Prostate gland (tissue), 2 donors: ENCODE results near the gene MIGA2. TPM values are rescaled to one million over a fixed set of nuclear protein-coding genes. Genes with fewer than 3 reads are reported as not detected.

Experiments used
- DNase-seq: peaks from one replicate; pipeline ENCODE4 v3.0.0-alpha.2; 2019; ENCODE audit warnings: low spot score
- H3K27ac ChIP-seq, 2 donors: fragments of 200-600 bp; sonication (generic); 2 replicates each; pipeline ENCODE4 v1.5.1; 2017 to 2019
- H3K27me3 ChIP-seq: fragments of 200-600 bp; sonication (generic); replicated peaks from 2 replicates; pipeline ENCODE4 v1.5.1; 2019; ENCODE audit not compliant: insufficient read depth
- H3K36me3 ChIP-seq, 2 donors: fragments of 200-600 bp; sonication (generic); 1 replicate in 1 of 2; 2 replicates in 1 of 2; pipeline versions ENCODE4 v1.5.1 to v1.8.1; 2017 to 2019
- H3K4me1 ChIP-seq: fragments of 200-600 bp; sonication (generic); replicated peaks from 2 replicates; pipeline ENCODE4 v1.5.1; 2019
- H3K4me3 ChIP-seq, 2 donors: fragments of 200-600 bp; sonication (generic); 2 replicates each; pipeline ENCODE4 v1.5.1; 2017 to 2019
- H3K9me3 ChIP-seq: fragments of 200-600 bp; sonication (generic); 2 replicates; pipeline ENCODE4 v1.5.1; 2017
- POLR2A ChIP-seq: fragments of 450-650 bp; IDR thresholded peaks from one replicate; pipeline ENCODE4 v1.6.1; 2016; ENCODE audit warnings: antibody characterized with exemption, mild to moderate bottlenecking
- POLR2AphosphoS5 ChIP-seq: sonication (generic); formaldehyde crosslinking; IDR thresholded peaks from one replicate; pipeline ENCODE4 v1.6.1; 2017; ENCODE audit warnings: antibody characterized with exemption
- WGBS: methylation state at CpG from one replicate; pipeline ENCODE4 v1.1.5; 2018; 5-methylcytosine and 5-hydroxymethylcytosine counted together
- intact Hi-C: fragments of 100-400 bp; cut with DNase I; formaldehyde crosslinking; loops from one replicate; pipeline ENCODE4 v1.14.2; 2022
- total RNA-seq, 2 donors: library from RNA; depleted of rRNA; stranded (reverse); fragments of >200 nt; gene quantifications; one replicate each; pipeline ENCODE4 v1.1.0, GENCODE V29; 2016
- TF ChIP-seq, protein P1 (sequence below), 4 experiments: fragments of 200-600 bp in 2 of 4; fragments of 450-650 bp in 2 of 4; sonication (generic) in 2 of 4; IDR thresholded peaks; 1 replicate in 3 of 4; 2 replicates in 1 of 4; pipeline ENCODE4 v1.5.1; 2016 to 2019; ENCODE audit warnings: antibody characterized with exemption in 4 of 4, mild to moderate bottlenecking in 2 of 4, moderate library complexity in 2 of 4

MIGA2 gene
- total RNA-seq, 2 donors from 2014 or later: 54.5 to 56.5 TPM

DNA sequence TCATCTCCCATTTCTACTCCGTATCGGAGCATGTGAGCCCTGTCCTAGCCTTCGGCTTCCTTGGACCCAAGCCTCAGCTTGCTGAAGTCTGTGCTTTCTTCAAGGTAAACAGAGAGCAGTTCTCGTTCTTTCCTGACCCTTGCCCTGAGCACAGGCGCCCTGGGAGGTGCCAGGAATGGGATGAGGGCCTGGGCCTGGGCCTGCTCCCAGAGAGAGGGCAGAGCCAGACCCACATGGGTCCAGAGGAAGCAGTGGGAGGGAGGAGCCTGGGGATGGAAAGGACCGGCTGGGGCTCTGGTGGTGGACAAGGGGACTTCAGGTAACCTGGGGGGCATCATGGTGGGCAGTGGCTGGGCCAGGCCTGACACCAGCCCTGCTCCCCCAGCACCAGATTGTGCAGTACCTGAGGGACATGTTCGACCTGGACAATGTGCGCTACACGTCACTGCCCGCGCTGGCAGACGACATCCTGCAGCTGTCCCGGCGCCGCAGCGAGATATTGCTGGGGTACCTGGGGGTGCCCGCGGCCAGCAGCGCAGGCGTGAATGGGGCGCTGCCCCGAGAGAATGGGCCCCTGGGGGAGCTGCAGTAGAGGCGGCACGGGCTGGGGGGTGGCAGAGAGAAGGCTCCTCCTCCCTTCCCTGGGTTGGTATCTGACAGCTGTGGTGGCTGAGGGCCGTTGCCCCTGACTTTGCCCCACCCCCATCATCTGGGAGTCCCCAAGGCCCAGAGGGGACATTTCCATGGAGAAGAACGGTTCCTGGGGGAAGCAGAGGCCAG, 33.6 kb downstream of the MIGA2 start:
- no peak overlapping the region for H3K4me3 ChIP-seq
- WGBS: 85% methylated on average over 26 of the region's 26 CpGs
- H3K4me1 ChIP-seq: no peaks in the 10 kb centered on the region
- intact Hi-C loops: no loop called here
- H3K9me3 ChIP-seq: no peaks in the 10 kb centered on the region
- peaks cover 0 to 5% of the 10 kb centered on the region in 2 donors for H3K36me3 ChIP-seq
- no peak for DNase-seq
- TF ChIP-seq POLR2AphosphoS5 (no peak), POLR2A (no peak)
- H3K27me3 ChIP-seq: no peaks in the 10 kb centered on the region
- H3K27ac ChIP-seq: no peak overlapping the region

DNA sequence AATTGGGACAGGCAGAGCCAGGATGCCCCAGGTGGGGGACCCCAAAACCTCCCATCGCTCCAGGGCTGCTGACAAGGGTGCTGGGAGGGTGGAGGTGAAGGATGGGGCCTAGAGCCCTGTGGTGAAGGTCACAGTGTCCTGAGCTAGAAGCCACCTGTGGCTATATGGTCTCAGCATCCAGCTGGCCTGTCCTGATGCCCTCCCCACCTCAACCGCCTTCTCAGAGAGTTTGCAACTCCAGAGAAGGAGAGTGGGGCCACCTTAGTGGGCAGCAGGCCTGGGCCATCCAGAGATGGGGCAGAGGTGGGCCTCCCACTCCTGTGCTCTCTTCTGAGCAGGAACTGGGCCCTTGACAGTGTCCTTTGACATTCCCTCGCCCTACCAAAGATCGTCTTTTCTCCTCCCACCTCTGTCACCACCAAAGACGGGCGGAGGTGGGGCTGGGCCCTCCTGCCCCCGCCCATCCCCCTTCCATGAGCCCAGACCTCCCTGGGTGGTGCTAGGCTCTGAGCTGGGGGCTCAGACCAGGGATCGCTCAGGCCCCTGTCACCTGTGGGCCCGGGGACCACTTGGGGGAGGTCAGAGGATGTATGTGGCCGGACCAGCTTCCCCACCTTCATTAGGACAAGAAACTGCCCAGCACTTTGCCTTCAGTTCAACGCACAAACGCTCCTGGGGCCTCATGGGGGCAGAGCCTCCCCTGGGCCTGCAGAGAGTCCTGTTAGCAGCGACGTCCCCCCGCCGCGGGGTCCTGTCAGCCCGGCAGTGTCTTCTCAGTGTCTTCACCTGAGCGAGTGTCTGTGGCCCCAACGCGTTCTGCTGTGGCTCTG, 34.5 kb downstream of the MIGA2 start:
- peaks cover 0 to 3% of the 10 kb centered on the region in 2 donors for H3K36me3 ChIP-seq
- no peak overlapping the region for H3K4me3 ChIP-seq
- H3K4me1 ChIP-seq: no peaks in the 10 kb centered on the region
- H3K9me3 ChIP-seq: no peaks in the 10 kb centered on the region
- TF ChIP-seq, protein P1, sequence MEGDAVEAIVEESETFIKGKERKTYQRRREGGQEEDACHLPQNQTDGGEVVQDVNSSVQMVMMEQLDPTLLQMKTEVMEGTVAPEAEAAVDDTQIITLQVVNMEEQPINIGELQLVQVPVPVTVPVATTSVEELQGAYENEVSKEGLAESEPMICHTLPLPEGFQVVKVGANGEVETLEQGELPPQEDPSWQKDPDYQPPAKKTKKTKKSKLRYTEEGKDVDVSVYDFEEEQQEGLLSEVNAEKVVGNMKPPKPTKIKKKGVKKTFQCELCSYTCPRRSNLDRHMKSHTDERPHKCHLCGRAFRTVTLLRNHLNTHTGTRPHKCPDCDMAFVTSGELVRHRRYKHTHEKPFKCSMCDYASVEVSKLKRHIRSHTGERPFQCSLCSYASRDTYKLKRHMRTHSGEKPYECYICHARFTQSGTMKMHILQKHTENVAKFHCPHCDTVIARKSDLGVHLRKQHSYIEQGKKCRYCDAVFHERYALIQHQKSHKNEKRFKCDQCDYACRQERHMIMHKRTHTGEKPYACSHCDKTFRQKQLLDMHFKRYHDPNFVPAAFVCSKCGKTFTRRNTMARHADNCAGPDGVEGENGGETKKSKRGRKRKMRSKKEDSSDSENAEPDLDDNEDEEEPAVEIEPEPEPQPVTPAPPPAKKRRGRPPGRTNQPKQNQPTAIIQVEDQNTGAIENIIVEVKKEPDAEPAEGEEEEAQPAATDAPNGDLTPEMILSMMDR (IDR thresholded peaks at IDR 0.05): no peak
- TF ChIP-seq POLR2A (no peak), POLR2AphosphoS5 (no peak)
- no peak overlapping the region for H3K27ac ChIP-seq
- 77% methylated on average over 21 of the region's 21 CpGs for WGBS
- H3K27me3 ChIP-seq: no peaks in the 10 kb centered on the region
- DNase-seq: no peak
- intact Hi-C loops: no loop called here

DNA sequence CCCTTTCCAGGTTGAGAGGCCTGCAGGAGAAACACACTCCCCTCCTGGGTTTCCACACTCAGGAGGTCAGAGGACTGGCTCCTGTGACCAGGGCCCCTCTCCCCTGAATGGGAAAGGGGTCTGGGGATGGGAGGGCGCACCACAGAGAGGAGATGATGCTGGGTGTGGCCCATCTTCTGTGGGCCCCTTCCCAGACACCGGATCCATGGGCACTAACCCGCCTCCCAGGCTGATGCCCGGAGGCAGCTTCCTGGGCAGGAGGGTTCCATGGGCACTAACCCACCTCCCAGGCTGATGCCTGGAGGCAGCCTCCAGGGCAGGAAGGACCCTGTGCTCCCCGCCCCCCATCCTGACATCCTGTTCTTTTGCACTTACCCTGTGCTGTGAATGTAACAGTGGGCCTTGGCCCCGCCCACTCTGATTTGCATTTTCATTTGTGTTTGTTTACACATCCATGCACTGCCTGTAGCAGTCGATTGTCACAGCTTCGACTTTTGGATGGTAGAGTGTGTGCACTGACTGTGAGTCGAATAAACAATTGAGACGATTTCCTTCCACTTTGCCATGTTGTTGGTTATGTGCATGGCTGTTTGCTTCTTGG, 35.2 kb downstream of the MIGA2 start:
- Histone ChIP-seq H3K36me3 (no peaks in the 10 kb centered on the region), H3K4me3 (no peak overlapping the region), H3K27ac (no peak overlapping the region), H3K27me3 (no peaks in the 10 kb centered on the region), H3K4me1 (no peaks in the 10 kb centered on the region), H3K9me3 (no peaks in the 10 kb centered on the region)
- TF ChIP-seq, protein P1 (IDR thresholded peaks at IDR 0.05): no peak
- no peak for TF ChIP-seq POLR2AphosphoS5
- TF ChIP-seq POLR2A: no peak
- DNase-seq: no peak
- intact Hi-C loops: no loop called here
- 65% methylated on average over 10 of the region's 10 CpGs for WGBS

DNA sequence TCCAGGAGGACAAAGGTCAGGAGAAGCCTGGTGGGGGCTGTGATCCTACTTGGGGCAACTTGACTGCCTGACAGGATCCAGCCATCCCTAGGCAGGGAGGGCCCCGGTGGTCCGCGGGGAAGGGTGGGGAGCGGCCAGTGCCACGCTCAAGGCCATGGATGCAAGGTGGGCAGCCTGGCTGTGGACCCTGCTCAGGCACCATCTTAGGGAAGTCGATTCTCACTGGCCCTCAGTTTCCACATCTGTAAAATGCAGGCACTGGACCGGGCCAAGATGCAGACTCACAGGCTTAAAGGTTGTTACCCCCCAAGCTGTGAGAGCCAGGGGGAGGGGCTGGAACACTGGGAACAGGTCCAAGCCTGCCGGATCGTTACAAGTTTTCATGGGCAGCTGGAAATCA, 35.7 kb downstream of the MIGA2 start:
- 58% methylated on average over 9 of the region's 9 CpGs for WGBS
- Histone ChIP-seq H3K27me3 (no peaks in the 10 kb centered on the region), H3K27ac (no peak overlapping the region), H3K4me1 (no peaks in the 10 kb centered on the region), H3K36me3 (no peaks in the 10 kb centered on the region), H3K4me3 (no peak overlapping the region), H3K9me3 (no peaks in the 10 kb centered on the region)
- TF ChIP-seq POLR2AphosphoS5: no peak
- no peak for TF ChIP-seq POLR2A
- TF ChIP-seq, protein P1 (IDR thresholded peaks at IDR 0.05): no peak
- intact Hi-C loops: no loop called here
- no peak for DNase-seq

DNA sequence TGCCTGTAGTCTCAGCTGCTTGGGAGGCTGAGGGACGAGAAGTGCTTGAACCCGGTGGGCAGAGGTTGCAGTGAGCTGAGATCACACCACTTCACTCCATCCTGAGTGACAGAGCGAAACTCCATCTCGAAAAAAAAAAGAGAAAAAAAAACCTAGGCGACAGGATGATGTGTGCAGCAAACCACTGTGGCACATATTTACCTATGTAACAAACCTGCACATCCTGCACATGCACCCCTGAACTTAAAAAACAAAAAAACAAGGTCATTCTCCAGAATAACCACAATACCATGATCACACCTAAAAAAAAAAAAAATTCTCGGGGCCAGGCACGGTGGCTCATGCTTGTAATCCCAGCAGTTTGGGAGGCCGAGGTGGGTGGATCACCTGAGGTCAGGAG, 37.0 kb downstream of the MIGA2 start:
- Histone ChIP-seq H3K27ac (no peak overlapping the region), H3K4me1 (no peaks in the 10 kb centered on the region), H3K36me3 (no peaks in the 10 kb centered on the region), H3K9me3 (no peaks in the 10 kb centered on the region), H3K4me3 (no peak overlapping the region), H3K27me3 (no peaks in the 10 kb centered on the region)
- intact Hi-C loops: no loop called here
- TF ChIP-seq, protein P1 (IDR thresholded peaks at IDR 0.05): no peak
- TF ChIP-seq POLR2A (no peak), POLR2AphosphoS5 (no peak)
- DNase-seq: no peak
- 88% methylated on average over 8 of the region's 8 CpGs for WGBS
